KBM-7 (cell line): Measurements from ENCODE around the gene PSMC5.
"Not testable (repeated sequence)": the region's sequence is repeated elsewhere in the genome, so short reads cannot be mapped to it uniquely, and the experiment has no call there.

ENCODE experiments used
- DNase-seq: peaks from one replicate; pipeline ENCODE4 v3.0.0-alpha.2; 2015
- in situ Hi-C: fragments of 300-500 bp; cut with MboI; formaldehyde crosslinking; loops from 2 replicates; pipeline ENCODE4 v1.14.3; 2020; ENCODE audit warnings: low sequenced_read_pairs, low pct_unique_long_range_greater_than_20kb, mixed read lengths

PSMC5 gene

DNA sequence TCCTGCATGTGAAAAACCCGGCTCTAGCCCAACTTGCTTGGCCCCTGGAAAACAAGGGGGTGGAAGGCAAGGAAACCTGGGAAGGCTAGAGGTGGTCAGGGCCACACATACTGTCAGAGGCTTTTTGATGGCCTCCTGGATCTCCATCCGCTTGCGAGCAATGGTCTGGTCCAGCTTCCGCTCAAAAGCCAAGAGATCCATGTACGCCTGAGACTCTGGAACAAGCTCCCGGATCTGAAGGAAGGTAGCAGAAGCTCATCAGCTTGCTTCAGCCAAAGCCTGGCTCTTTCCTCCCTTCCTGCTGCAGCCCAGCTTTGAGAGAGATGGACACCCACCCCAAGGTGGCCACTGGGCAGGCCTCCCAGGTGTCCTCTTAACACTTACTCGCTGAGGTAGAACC lies 9.6 kb downstream of the PSMC5 start:
- in situ Hi-C loops = no loop called here
- no peak for DNase-seq

GRCh38 chr17:63837480-63837879 lies 10.2 kb downstream of the PSMC5 start:
- DNase-seq = no peak
- in situ Hi-C loops = no loop called here

DNA sequence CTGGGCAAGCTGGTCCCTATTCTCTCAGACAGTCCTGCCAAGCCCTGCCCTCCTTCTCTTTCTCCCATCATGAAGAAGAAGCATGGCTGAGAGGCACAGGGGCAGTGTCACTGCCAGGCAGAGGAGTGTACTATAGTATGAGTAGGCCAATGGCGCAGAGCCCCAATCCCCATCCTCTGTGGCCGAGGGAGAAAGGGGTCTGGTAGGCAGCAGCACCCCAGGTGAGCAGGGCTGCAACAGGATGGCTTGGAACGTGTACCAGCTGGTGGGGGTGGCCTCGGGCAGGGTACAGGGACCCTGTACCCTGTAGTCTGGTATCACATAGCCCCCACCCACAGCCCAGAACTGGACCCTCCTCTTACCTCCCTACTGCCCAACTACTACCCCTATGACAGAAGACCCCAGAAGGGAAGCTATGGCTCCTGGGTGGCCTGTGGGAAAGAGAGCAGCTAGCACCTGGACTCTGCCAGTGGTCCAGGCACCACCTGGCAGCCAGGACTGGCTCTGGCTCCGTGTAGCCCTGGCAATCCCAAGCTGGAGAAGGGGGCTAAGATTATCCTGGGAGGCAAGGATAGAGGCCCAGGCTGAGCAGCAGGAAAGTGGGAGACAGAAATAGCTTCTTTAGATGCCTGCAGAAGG lies 10.8 kb downstream of the PSMC5 start:
- no peak for DNase-seq
- in situ Hi-C loops = no loop called here

DNA sequence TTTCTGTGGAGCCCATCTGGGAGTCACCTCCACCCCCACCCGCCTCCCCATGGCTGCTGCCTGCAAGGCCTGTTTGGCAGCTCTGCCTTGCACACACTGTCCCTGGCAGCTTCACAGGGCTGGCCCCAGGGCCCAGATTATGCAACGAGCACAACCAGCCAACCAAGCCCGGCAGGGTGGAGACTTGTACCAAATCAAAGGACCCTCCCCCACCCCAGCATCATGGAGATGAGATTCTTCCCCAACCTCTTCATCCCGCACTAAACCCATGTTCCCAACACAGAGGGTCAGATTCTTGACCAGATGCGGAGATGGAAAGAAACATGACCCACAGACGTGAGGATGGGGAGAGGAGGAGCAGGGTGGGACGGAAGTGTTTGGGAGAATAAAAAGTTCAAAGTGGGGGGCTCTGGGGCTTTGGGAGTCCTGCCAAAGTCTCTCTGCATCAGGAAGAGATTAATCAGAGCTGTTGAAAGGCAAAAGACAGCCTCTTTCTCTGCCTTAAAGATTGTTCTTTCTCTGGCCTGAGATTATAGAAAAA lies 11.5 kb downstream of the PSMC5 start:
- in situ Hi-C loops = no loop called here
- no peak for DNase-seq

DNA sequence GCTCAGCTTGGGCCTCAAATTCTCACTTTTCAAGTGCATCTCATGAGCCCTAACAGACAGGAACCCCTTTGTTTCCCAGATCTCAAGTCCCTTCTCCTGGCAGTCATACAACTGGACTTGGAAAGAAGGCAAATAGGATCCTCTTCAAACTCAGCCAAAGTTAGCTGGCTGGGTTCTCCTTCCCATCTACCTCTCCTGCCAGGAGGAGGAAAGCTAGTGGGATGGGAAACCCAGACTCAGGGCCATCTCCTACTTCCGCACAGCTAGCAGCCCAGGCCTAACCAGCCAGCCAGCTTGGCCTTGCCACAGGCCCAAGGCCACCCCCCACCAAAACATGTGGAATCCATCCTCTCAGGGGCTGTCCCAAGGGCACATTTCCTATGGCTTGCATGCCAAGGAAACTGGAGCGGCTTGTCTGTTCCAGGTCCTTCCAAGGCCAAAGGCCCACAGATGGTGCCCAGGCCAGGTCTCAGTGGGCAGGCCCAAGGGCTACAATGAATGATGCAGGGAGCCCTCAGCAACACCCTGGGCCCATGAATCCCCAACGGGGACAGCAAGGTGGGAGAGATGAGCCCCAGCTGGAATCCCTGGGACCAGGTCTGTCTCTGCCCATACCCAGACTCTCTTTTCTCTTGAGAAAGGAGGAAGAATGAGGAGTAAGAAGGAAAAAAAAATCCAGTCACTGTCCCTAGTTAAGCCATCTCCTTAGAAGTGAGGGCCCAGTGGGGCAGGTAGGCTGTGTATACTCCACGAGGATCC lies 13.5 kb downstream of the PSMC5 start:
- in situ Hi-C loops = no loop called here

GRCh38 chr17:63841350-63842172 lies 14.3 kb downstream of the PSMC5 start:
- in situ Hi-C loops = no loop called here
- peak; percentile 40 for DNase-seq

More for the DNA sequence above, 13.5 kb downstream of the PSMC5 start:
- DNase-seq = no peak

DNA sequence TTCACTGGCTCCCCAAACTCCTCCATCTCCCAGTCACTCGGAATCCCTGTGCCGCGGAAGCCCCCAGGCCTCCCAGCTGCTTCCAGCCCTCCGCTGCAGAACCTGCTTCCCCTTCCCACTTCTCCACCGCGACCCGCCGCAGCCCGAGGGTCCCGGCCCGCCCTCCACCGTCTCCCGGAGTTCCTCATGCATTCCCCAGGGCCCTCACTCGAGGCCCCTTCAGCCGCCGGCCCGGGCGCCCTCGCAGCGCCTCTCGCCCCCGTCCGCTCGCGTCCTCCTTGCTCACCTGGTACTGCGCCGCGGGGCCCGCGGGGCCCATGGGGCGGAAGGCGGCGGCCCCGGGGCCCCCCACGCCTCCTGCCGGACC lies 14.9 kb downstream of the PSMC5 start:
- in situ Hi-C loops = no loop called here
- DNase-seq = peak; percentile 41

DNA sequence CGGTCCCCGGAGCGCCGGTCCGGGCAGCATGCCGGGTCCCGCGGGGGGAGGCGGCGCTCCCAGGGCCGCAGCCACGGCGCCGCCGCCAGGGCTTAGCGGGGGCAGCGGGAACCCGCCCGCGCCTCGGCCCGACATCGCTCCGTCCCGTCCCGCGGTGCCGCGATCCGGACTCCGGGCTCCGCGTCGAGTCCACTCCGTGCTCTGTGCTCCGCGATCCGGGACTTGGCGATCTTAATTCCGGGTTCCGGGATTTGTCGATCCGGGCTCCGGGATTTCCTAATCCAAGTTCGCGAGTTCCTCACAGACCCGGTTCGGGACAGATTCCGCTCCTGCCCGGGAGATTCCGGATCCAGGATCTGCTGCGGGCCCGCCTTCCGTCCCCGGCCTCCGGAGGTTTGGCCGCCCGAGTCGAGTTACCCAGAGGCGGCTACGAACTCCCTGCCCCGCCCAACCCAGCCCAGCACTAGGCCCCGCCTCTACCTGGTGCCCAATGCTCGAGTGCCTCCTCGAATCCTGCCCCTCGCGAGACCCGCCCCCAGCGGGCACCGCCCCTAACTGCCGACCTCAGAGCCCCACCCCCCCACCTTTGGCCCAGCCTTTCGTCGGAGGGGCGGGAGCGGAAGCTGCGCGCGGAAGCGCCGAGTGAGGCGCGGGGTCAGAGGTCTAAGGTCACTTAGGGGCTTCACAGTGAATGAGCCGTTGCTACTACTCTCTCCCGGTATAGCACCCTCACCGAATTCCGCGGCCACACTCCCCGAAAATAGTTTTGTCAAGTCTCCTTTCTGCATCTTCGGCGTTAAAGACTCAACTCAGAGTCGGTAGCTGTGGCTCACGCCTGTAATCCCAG lies 15.5 kb downstream of the PSMC5 start, which contains the start of gene SMARCD2:
TSS of gene SMARCD2 (minus strand) at position 146 of the 847 bp plus-strand sequence. CDS start at position 135, 11 bp downstream.
- in situ Hi-C loops = no loop called here
- peak; percentile 98 for DNase-seq

GRCh38 chr17:63843387-63843888 lies 16.2 kb downstream of the PSMC5 start:
- peak; percentile 73 for DNase-seq
- in situ Hi-C loops = not testable (repeated sequence)

- DNase-seq = no peak
- in situ Hi-C loops = no loop called here
Measured at GRCh38 chr17:63843910-63844677, 16.9 kb downstream of the PSMC5 start.

- no peak for DNase-seq
- in situ Hi-C loops = no loop called here
Measured at GRCh38 chr17:63845509-63845908, 18.3 kb downstream of the PSMC5 start.

- in situ Hi-C loops = no loop called here
- DNase-seq = no peak
Measured at GRCh38 chr17:63847525-63848249, 20.5 kb downstream of the PSMC5 start.

DNA sequence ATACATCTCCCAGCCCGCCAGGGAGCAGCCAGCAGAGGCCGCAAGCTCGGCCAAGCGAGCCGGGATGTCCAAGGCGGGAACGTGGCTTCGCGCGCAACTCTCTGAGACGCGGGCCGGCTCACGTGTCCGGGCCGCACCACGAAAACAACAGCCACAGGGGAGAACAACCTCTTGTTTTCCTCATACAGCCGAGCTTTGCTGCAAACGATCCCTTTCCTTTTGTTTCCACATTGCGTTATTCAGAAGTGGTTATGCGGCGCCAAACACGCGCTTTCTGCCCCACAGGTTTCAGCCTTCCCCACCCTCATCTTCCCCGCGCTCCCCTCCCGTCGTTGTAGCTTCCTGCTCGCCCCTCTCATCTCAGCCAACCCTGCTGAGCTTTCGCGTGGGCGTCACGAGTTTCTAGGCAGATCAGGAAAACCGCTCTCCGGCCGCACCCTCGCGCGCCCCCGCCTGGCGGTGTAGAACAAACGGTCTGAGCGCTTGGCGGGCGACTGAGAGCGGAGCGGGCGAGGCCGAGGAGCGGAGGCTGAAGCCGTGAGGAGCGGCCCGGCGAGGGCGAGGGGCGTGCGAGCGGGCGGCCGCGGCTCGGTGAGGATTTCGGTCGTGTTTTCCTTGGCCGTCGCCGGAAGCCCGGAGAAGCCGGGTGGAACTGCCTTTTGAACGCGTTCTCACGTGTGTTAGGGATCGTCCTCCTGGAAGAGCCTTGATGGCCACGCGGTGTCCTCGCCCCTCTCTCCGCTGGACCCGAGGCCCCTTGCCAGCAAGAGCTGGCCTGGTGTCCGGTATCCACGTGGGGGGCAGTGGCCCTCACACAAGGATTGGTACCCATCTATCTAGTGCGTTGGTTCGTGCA lies 21.8 kb downstream of the PSMC5 start:
- in situ Hi-C loops = no loop called here
- no peak for DNase-seq

DNA sequence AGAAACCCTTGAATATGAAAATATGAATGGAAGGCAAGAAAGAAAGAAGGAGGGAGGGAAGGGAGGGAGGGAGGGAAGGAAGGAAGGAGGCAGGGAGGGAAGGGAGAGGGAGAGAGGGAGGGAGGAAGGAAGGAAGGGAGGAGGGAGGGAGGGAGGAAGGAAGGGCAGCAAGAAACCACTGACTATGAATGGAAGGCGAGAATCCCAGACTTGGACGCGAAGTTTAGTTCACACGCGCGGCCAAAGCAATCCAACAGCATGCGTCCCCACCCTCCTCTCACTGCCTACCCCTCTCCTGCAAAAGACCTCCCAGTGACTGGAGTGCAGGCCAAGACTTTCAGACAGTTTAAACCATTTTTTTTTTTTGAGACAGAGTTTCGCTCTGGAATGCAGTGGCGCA lies 23.2 kb downstream of the PSMC5 start:
- in situ Hi-C loops = no loop called here
- DNase-seq = no peak

- in situ Hi-C loops = no loop called here
- no peak for DNase-seq
Measured at GRCh38 chr17:63853260-63853659, 26.0 kb downstream of the PSMC5 start.

DNA sequence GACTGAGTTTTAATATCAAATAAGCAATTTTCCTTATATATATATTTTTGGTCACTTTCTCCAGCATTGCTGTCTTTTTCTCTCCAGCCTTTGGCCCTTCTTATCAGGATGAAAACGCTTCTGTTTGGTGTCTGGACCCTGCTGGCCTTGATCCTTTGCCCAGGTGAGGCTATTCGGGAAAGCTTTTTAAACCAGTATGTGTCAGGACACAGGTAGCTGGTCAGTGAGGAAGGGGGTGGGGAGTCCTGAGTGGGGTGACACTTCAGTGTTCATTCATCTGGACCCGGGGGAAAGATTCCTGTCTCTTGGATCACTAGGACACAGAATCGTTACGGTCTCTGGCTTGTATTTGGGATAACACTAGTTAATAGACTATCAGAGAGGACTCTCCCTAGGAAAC lies 27.5 kb downstream of the PSMC5 start:
- no peak for DNase-seq
- in situ Hi-C loops = no loop called here

DNA sequence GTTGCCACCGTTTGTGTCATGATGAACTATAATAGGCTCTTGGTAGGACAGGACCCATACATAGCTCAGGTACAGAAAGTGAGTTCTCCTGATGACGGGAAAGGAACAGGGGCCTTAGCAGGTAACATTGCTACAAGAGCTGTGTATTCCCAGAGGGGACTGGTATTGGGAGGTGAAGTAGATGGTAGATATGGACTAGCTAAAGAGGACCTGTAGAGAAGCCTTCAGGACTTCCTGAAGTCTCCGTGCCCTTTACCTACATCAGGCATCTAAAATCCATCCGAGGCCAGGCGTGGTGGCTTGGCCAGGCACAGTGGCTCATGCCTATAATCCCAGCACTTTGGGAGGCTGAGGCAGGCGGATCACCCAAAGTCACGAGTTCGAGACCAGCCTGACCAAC lies 28.0 kb downstream of the PSMC5 start:
- in situ Hi-C loops = no loop called here
- DNase-seq = no peak
